Stimulated activated CD4-positive, alpha-beta T cell treated with anti-CD3 and anti-CD28 coated beads, Interleukin-12 subunit alpha, Interleukin-12 subunit beta, amount 100 ng/mL, for 48 hours (primary cell): ENCODE data around the gene PGBD1.

Experiments
- DNase-seq, 3 donors: peaks; one replicate each; pipeline ENCODE4 v3.0.0-alpha.2; 2020; ENCODE audit warnings: low read depth in 2 of 3, low spot score in 1 of 3

The PGBD1 gene

GRCh38 chr6:28333599-28334018, 52.2 kb downstream of the PGBD1 start:
- DNase-seq = no peak

GRCh38 chr6:28334286-28335039, 53.1 kb downstream of the PGBD1 start:
- DNase-seq = no peak

- DNase-seq = no peak
These were observed 53.7 kb downstream of the PGBD1 start for GRCh38 chr6:28335040-28335563.

GRCh38 chr6:28335564-28336283, 54.4 kb downstream of the PGBD1 start, which contains the start of gene ZSCAN31:
Gene ZSCAN31 (minus strand): TSS chr6:28336148. CDS start chr6:28329683, 6,465 bp downstream.
- peak; percentile 56 to 73 (median 67) for DNase-seq

- DNase-seq = no peak
These were observed 55.1 kb downstream of the PGBD1 start for GRCh38 chr6:28336284-28337120.

GRCh38 chr6:28337121-28337520, 55.7 kb downstream of the PGBD1 start:
- DNase-seq = no peak

- no peak for DNase-seq
These were observed 59.1 kb downstream of the PGBD1 start for GRCh38 chr6:28340310-28341095.

- DNase-seq = no peak
These were observed 62.7 kb downstream of the PGBD1 start for GRCh38 chr6:28343898-28344677.

- DNase-seq = no peak
These were observed 63.8 kb downstream of the PGBD1 start for GRCh38 chr6:28345201-28345600.

GRCh38 chr6:28347119-28347518, 65.7 kb downstream of the PGBD1 start:
- DNase-seq = no peak

- no peak for DNase-seq
These were observed 68.0 kb downstream of the PGBD1 start for GRCh38 chr6:28349344-28349891.

GRCh38 chr6:28349892-28350737, 68.7 kb downstream of the PGBD1 start, which contains the start of gene ZKSCAN3:
Gene ZKSCAN3 (plus strand): TSS chr6:28349947. CDS start chr6:28359587, 9,640 bp downstream.
- DNase-seq = peak; percentile 75 to 80 (median 77)

- no peak for DNase-seq
These were observed 69.7 kb downstream of the PGBD1 start for GRCh38 chr6:28351087-28351486.

- DNase-seq = no peak
These were observed 70.1 kb downstream of the PGBD1 start for GRCh38 chr6:28351493-28351925.
